SK-N-SH (cell line): Measurements from ENCODE around the gene EPB41L2. TPM values are rescaled to one million over a fixed set of nuclear protein-coding genes. Genes with fewer than 3 reads are reported as not detected.

Source experiments
- CTCF ChIA-PET: fragments of 300-600, 350-600 bp; formaldehyde crosslinking; extraction: SDS; loops from one replicate; lab custom pipeline; 2021; lab: Yijun Ruan, JAX
- POLR2A ChIA-PET: fragments of 350-600 bp; sonication (Branson Sonifier 250); formaldehyde crosslinking; extraction: SDS; loops from one replicate; lab custom pipeline; 2020; ENCODE audit warnings: antibody characterized with exemption, inconsistent platforms; lab: Yijun Ruan, JAX
- DNase-seq: peaks from one replicate; pipeline ENCODE4 v3.0.0; 2012
- H2AFZ ChIP-seq: fragments of 200-600 bp; sonication (generic); 2 replicates; pipeline ENCODE4 v1.8.1; 2016; ENCODE audit warnings: antibody characterized with exemption, mild to moderate bottlenecking, low read depth
- H3F3A ChIP-seq: fragments of 200-600 bp; sonication (generic); replicated peaks from 2 replicates; pipeline ENCODE3; 2016; ENCODE audit warnings: antibody characterized with exemption, mild to moderate bottlenecking; ENCODE audit not compliant: insufficient read depth
- H3K27ac ChIP-seq, 2 experiments: fragments of 200-500 bp in 1 of 2; fragments of 200-600 bp in 1 of 2; sonication (Bioruptor generic) in 1 of 2; sonication (generic), shearing (Covaris generic) in 1 of 2; 2 replicates each; pipeline versions ENCODE4 v1.5.1 to v1.6.1; 2014 to 2016; ENCODE audit warnings: low read depth in 2 of 2, inconsistent platforms in 1 of 2, low read length in 1 of 2, mild to moderate bottlenecking in 1 of 2, mixed read lengths in 1 of 2
- H3K27me3 ChIP-seq: fragments of 200-600 bp; sonication (generic), shearing (Covaris generic); 2 replicates; pipeline ENCODE4 v1.6.1; 2016; ENCODE audit warnings: mixed run types; ENCODE audit not compliant: insufficient read depth
- H3K36me3 ChIP-seq, 2 experiments: fragments of 200-500 bp in 1 of 2; fragments of 200-600 bp in 1 of 2; sonication (Bioruptor generic) in 1 of 2; sonication (generic) in 1 of 2; replicated peaks in 1 of 2; 2 replicates each; pipeline versions ENCODE3 to v1.5.1; 2014 to 2016; ENCODE audit warnings: low read length in 1 of 2, mild to moderate bottlenecking in 1 of 2; ENCODE audit not compliant: insufficient read depth in 2 of 2, control insufficient read depth in 1 of 2
- H3K4me1 ChIP-seq, 2 experiments: fragments of 200-500 bp in 1 of 2; fragments of 200-600 bp in 1 of 2; sonication (Bioruptor generic) in 1 of 2; sonication (generic), shearing (Covaris generic) in 1 of 2; 2 replicates each; pipeline versions ENCODE4 v1.5.1 to v1.6.1; 2014 to 2016; ENCODE audit warnings: low read depth in 1 of 2, low read length in 1 of 2, mixed run types in 1 of 2; ENCODE audit not compliant: insufficient read depth in 2 of 2, control insufficient read depth in 1 of 2
- H3K4me2 ChIP-seq: fragments of 200-600 bp; sonication (generic), shearing (Covaris generic); 2 replicates; pipeline ENCODE4 v1.6.1; 2017; ENCODE audit warnings: mixed run types
- H3K4me3 ChIP-seq, 2 experiments: fragments of 200-500 bp in 1 of 2; fragments of 200-600 bp in 1 of 2; sonication (Bioruptor generic) in 1 of 2; sonication (generic), shearing (Covaris generic) in 1 of 2; 2 replicates each; pipeline versions ENCODE4 v1.5.1 to v1.8.1; 2014 to 2016; ENCODE audit warnings: low read depth in 2 of 2, inconsistent platforms in 1 of 2, low read length in 1 of 2, mild to moderate bottlenecking in 1 of 2, mixed read lengths in 1 of 2, moderate library complexity in 1 of 2
- H3K79me2 ChIP-seq: fragments of 200-600 bp; sonication (generic); 2 replicates; pipeline ENCODE4 v1.8.1; 2017; ENCODE audit warnings: mild to moderate bottlenecking; ENCODE audit not compliant: insufficient read depth
- H3K9ac ChIP-seq: fragments of 200-600 bp; sonication (generic); 2 replicates; pipeline ENCODE4 v1.6.1; 2017; ENCODE audit warnings: mixed run types
- H3K9me2 ChIP-seq: fragments of 200-600 bp; sonication (generic); 2 replicates; pipeline ENCODE4 v1.6.1; 2017; ENCODE audit warnings: mixed run types
- H3K9me3 ChIP-seq: fragments of 200-600 bp; sonication (generic); 2 replicates; pipeline ENCODE4 v1.6.1; 2017; ENCODE audit warnings: mixed run types, mild to moderate bottlenecking, moderate library complexity
- H4K20me1 ChIP-seq: fragments of 200-600 bp; sonication (generic); 2 replicates; pipeline ENCODE4 v1.6.1; 2017; ENCODE audit warnings: mild to moderate bottlenecking, mixed run types; ENCODE audit not compliant: insufficient read depth
- EP300 ChIP-seq, 2 experiments: IDR thresholded peaks; 2 replicates each; pipeline versions ENCODE4 v1.4.0 to v1.6.1; 2012; ENCODE audit warnings: borderline replicate concordance in 1 of 2, low read depth in 1 of 2, low read length in 1 of 2
- EZH2phosphoT487 ChIP-seq: fragments of 200-600 bp; sonication (generic); IDR thresholded peaks from 2 replicates; pipeline ENCODE4 v1.6.1; 2017; ENCODE audit warnings: low read depth, mixed run types, mild to moderate bottlenecking, antibody characterized with exemption, moderate library complexity, borderline replicate concordance
- FOSL2 ChIP-seq: IDR thresholded peaks from 2 replicates; pipeline ENCODE4 v1.4.0; 2012; ENCODE audit warnings: low read depth, mild to moderate bottlenecking, moderate library complexity, borderline replicate concordance
- GABPA ChIP-seq: IDR thresholded peaks from 2 replicates; pipeline ENCODE4 v1.4.0; 2012; ENCODE audit warnings: low read depth, mild to moderate bottlenecking
- JUND ChIP-seq: IDR thresholded peaks from 2 replicates; pipeline ENCODE4 v1.4.0; 2012
- MAX ChIP-seq: IDR thresholded peaks from 2 replicates; pipeline ENCODE4 v1.4.0; 2012; ENCODE audit warnings: low read depth
- MEF2A ChIP-seq: IDR thresholded peaks from 2 replicates; pipeline ENCODE4 v1.4.0; 2012; ENCODE audit warnings: low read depth, borderline replicate concordance
- MXI1 ChIP-seq: IDR thresholded peaks from 2 replicates; pipeline ENCODE4 v1.6.1; 2012; ENCODE audit warnings: mild to moderate bottlenecking, low read depth, low read length, improper control_type of control experiment
- NRF1 ChIP-seq: IDR thresholded peaks from 2 replicates; pipeline ENCODE4 v1.6.1; 2012; ENCODE audit warnings: low read depth, mild to moderate bottlenecking, low read length
- REST ChIP-seq: IDR thresholded peaks from 2 replicates; pipeline ENCODE4 v1.6.1; 2012; ENCODE audit warnings: mild to moderate bottlenecking, low read depth, low read length, moderate library complexity
- RFX5 ChIP-seq: IDR thresholded peaks from 2 replicates; pipeline ENCODE4 v1.6.1; 2012; ENCODE audit warnings: mild to moderate bottlenecking, improper control_type of control experiment, low read length
- SIN3A ChIP-seq: IDR thresholded peaks from 2 replicates; pipeline ENCODE4 v1.6.1; 2012; ENCODE audit warnings: low read depth, mild to moderate bottlenecking, low read length, moderate library complexity, borderline replicate concordance
- TAF1 ChIP-seq: IDR thresholded peaks from 2 replicates; pipeline ENCODE4 v1.6.1; 2012; ENCODE audit warnings: low read depth, mild to moderate bottlenecking, low read length, moderate library complexity, borderline replicate concordance
- YY1 ChIP-seq: IDR thresholded peaks from 2 replicates; pipeline ENCODE4 v1.4.0; 2012; ENCODE audit warnings: low read depth, mild to moderate bottlenecking
- WGBS: methylation state at CpG from one replicate; pipeline ENCODE4 v1.1.6; 2017; ENCODE audit warnings: low lambda C conversion rate; 5-methylcytosine and 5-hydroxymethylcytosine counted together
- polyA plus RNA-seq, 3 experiments: library from polyadenylated mRNA; depleted of rRNA; stranded (reverse); fragments of >200 nt; gene quantifications; 2 replicates each; pipeline ENCODE4 v1.2.3, GENCODE V29; 2012
- TF ChIP-seq, protein P1 (sequence below): fragments of 200-600 bp; sonication (generic); IDR thresholded peaks from 2 replicates; pipeline ENCODE4 v1.6.1; 2017; ENCODE audit warnings: antibody characterized with exemption, mild to moderate bottlenecking, moderate library complexity
- TF ChIP-seq, protein P2 (sequence below): IDR thresholded peaks from 2 replicates; pipeline ENCODE4 v1.4.0; 2012; ENCODE audit warnings: low read depth, borderline replicate concordance
- TF ChIP-seq, protein P3 (sequence below): fragments of 150-350 bp; IDR thresholded peaks from 2 replicates; pipeline ENCODE4 v1.6.1; 2016; ENCODE audit warnings: mild to moderate bottlenecking, low read depth, low read length
- TF ChIP-seq, protein P4 (sequence below): fragments of 150-350 bp; IDR thresholded peaks from 2 replicates; pipeline ENCODE4 v1.6.1; 2017; ENCODE audit warnings: antibody characterized with exemption, low read length, low read depth, borderline replicate concordance

EPB41L2 gene
- polyA plus RNA-seq, 1 of the 3 experiments (the other 2 are of a cell fraction): 1.4 TPM

DNA sequence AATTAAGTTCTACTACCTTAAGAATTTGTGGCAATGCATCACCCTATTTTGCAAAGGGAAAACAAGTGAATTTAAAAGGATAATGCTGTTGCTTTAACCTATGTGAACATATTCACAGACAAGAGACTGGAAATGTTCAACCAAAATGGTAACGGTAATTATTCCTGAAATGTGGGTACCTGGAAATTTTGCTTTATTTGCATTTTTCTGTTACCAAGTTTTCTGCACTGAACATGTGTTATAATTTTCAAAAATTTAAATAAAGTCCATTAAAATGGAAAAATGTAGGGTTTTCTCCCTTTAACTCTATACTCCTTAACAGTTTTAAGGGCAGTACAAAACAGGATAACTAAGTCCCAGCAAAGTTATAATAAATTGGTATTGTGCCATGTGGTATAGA lies 66.4 kb downstream of the EPB41L2 start:
- Histone ChIP-seq H3K27me3 (peaks cover 31% of the 10 kb centered on the region; the same call in 1 of the 2 replicates), H3K4me1 (peaks cover 0 to 5% of the 10 kb centered on the region in 2 experiments; a peak in 1 of 4 replicates), H3K79me2 (no peaks in the 10 kb centered on the region), H3K36me3 (no peaks in the 10 kb centered on the region), H3K9ac (no peak overlapping the region), H3K4me3 (no peak overlapping the region), H4K20me1 (no peaks in the 10 kb centered on the region), H3K9me3 (no peaks in the 10 kb centered on the region), H3K4me2 (no peak overlapping the region), H3K27ac (no peak overlapping the region), H3F3A (no peaks in the 10 kb centered on the region), H3K9me2 (no peaks in the 10 kb centered on the region), H2AFZ (no peak overlapping the region)
- no peak for DNase-seq
- ChIA-PET POLR2A (no interaction called here), CTCF (no interaction called here)
- WGBS: 10% methylated on average over 1 of the region's 1 CpG
- TF ChIP-seq YY1 (no peak), REST (no peak), MAX (no peak), EZH2phosphoT487 (no peak), TAF1 (no peak), SIN3A (no peak), NRF1 (no peak), EP300 (IDR thresholded peaks at IDR 0.05; ENCODE audit: borderline replicate concordance in 1 of 2, low read depth in 1 of 2, low read length in 1 of 2) (no peak), FOSL2 (no peak), MXI1 (no peak), MEF2A (no peak), RFX5 (no peak), JUND (no peak), GABPA (no peak)
- TF ChIP-seq, protein P1, sequence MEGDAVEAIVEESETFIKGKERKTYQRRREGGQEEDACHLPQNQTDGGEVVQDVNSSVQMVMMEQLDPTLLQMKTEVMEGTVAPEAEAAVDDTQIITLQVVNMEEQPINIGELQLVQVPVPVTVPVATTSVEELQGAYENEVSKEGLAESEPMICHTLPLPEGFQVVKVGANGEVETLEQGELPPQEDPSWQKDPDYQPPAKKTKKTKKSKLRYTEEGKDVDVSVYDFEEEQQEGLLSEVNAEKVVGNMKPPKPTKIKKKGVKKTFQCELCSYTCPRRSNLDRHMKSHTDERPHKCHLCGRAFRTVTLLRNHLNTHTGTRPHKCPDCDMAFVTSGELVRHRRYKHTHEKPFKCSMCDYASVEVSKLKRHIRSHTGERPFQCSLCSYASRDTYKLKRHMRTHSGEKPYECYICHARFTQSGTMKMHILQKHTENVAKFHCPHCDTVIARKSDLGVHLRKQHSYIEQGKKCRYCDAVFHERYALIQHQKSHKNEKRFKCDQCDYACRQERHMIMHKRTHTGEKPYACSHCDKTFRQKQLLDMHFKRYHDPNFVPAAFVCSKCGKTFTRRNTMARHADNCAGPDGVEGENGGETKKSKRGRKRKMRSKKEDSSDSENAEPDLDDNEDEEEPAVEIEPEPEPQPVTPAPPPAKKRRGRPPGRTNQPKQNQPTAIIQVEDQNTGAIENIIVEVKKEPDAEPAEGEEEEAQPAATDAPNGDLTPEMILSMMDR: no peak
- TF ChIP-seq, protein P2, sequence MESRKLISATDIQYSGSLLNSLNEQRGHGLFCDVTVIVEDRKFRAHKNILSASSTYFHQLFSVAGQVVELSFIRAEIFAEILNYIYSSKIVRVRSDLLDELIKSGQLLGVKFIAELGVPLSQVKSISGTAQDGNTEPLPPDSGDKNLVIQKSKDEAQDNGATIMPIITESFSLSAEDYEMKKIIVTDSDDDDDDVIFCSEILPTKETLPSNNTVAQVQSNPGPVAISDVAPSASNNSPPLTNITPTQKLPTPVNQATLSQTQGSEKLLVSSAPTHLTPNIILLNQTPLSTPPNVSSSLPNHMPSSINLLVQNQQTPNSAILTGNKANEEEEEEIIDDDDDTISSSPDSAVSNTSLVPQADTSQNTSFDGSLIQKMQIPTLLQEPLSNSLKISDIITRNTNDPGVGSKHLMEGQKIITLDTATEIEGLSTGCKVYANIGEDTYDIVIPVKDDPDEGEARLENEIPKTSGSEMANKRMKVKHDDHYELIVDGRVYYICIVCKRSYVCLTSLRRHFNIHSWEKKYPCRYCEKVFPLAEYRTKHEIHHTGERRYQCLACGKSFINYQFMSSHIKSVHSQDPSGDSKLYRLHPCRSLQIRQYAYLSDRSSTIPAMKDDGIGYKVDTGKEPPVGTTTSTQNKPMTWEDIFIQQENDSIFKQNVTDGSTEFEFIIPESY: no peak
- TF ChIP-seq, protein P3, sequence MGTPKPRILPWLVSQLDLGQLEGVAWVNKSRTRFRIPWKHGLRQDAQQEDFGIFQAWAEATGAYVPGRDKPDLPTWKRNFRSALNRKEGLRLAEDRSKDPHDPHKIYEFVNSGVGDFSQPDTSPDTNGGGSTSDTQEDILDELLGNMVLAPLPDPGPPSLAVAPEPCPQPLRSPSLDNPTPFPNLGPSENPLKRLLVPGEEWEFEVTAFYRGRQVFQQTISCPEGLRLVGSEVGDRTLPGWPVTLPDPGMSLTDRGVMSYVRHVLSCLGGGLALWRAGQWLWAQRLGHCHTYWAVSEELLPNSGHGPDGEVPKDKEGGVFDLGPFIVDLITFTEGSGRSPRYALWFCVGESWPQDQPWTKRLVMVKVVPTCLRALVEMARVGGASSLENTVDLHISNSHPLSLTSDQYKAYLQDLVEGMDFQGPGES: no peak
- TF ChIP-seq, protein P4, sequence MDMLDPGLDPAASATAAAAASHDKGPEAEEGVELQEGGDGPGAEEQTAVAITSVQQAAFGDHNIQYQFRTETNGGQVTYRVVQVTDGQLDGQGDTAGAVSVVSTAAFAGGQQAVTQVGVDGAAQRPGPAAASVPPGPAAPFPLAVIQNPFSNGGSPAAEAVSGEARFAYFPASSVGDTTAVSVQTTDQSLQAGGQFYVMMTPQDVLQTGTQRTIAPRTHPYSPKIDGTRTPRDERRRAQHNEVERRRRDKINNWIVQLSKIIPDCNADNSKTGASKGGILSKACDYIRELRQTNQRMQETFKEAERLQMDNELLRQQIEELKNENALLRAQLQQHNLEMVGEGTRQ: no peak
